ENCODE results near the gene SRGN.

SRGN gene

DNA sequence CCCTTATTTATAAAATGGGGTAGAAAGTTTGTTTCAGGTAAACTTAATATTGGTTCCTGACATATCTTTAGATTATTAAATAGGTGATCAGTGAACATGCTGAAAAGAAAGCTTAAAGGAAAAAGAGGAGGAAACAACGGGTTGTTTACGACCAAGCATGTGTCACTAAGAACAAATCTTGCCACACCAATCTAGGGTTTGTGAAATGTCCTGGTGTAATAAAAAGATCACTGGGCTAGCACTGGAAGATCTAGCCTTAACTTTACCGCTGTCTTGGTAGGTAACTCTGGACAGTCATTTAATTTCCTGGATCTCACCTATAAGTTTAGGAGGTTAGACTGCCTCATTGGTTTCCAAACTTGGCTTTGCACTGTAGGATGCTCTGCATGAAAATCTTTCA, 55.1 kb downstream of the SRGN start:
- no peak for FAIRE-seq

DNA sequence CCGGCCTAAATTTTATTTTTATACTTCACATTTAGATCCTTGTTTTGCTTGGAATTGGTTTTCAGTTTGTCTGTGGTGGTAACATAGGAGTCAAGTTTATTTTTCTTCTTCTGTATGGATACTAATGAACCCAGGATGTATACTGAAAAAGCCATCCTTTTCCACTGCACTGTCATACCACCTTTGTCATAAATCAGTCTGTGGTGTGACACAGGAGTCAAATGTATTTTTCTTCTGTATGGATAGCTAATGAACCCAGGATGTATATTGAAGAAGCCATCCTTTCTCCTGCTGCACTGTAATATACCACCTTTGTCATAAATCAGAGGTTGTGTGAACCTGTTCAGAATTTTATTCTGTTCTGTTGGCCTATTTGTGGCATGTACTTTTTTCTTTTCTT, 57.4 kb downstream of the SRGN start:
- FAIRE-seq: no peak

DNA sequence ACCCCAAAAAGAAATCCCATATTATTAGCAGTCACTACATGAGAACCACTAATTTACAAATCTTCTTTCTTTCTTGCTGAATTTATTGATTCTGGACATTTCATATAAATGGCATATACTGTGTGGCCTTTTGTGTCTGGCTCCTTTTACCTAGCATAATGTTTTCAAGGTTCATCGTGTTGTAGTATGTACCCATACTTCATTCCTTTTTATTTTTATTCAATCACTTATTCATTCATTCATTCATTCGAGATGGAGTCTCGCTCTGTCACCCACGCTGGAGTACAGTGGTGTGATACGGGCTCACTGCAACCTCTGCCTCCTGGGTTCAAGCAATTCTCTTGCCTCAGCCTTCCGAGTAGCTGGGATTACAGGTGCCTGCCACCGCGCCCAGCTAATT, 58.0 kb downstream of the SRGN start:
- FAIRE-seq: no peak

DNA sequence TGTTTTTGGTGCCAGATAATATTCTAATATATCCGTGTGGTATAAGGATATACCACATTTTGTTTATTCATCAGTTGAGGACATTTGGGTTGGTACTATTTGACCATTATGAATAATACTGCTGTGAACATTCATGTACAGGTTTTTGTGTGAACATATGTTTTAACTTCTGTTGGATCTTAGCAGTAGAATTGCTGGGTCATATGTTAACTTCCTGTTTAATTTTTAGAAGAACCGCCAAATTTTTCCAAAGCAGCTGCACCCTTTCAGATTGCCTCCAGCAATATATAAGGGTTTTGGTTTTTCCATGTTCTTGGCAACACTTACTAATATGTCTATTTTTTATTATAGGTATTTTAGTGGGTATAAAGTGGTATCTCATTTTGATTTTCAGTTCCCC, 58.9 kb downstream of the SRGN start:
- FAIRE-seq: no peak

DNA sequence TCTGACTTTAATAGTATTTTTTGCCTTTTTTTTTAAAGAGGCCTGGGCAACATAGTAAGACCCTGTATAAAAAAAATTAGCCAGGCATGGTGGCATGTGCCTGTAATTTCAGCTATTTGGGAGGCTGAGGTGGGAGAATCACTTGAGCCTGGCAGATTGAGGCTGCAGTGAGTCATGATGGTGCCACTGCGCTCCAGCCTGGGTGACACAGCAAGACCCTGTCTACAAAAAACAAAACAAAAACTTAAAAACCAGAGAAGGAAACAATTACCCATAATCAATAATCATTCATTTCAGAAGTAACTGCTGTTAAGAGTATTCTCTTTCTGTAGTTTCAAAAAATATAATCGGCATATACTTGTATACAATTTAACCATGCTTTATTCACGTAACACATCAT, 64.1 kb downstream of the SRGN start:
- FAIRE-seq: no peak

DNA sequence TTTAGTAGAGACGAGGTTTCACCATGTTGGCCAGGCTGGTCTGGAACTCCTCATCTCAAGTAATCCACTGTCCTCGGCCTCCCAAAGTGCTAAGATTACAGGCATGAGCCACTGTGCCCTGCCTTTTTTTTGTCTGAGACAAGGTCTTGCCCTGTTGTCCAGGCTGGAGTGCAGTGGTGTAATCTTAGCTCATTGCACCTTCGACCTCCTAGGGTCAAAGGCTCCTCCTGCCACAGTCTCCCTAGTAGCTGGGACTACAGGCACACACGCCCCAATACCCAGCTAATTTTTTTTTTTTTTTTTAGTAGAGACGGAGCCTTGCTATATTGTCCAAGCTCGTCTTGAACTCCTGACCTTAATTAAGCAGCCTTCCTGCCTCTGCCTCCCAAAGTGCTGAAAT, 65.3 kb downstream of the SRGN start:
- FAIRE-seq: no peak
